GM12872 (cell line): ENCODE measurements around the gene IL4I1.

ENCODE experiments used
- TF ChIP-seq, protein P1 (sequence below): IDR thresholded peaks from 3 replicates; pipeline ENCODE4 v1.5.1; 2011; ENCODE audit warnings: low read depth, mild to moderate bottlenecking, low read length, moderate library complexity; ENCODE audit not compliant: insufficient read depth

IL4I1 gene

DNA sequence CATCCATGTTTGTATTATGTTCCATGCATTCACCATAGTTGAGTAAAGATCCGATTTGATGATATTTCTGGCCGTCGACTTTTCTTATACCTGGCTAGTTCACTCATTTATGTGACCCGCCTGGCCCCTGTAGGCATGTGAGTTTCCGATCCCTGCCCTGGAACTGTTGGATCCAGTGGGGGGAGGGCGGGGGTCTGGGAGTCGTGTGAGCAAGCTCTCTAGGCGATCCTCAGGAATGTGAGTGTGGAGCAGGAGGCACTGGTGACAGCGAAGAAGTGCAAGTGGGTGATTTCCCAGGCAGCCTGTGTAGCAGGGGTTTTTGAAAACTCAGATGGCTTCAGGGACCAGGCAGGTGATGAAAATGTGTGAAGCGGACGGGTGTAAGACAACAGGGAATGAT lies 56.4 kb downstream of the IL4I1 start:
- TF ChIP-seq, protein P1, sequence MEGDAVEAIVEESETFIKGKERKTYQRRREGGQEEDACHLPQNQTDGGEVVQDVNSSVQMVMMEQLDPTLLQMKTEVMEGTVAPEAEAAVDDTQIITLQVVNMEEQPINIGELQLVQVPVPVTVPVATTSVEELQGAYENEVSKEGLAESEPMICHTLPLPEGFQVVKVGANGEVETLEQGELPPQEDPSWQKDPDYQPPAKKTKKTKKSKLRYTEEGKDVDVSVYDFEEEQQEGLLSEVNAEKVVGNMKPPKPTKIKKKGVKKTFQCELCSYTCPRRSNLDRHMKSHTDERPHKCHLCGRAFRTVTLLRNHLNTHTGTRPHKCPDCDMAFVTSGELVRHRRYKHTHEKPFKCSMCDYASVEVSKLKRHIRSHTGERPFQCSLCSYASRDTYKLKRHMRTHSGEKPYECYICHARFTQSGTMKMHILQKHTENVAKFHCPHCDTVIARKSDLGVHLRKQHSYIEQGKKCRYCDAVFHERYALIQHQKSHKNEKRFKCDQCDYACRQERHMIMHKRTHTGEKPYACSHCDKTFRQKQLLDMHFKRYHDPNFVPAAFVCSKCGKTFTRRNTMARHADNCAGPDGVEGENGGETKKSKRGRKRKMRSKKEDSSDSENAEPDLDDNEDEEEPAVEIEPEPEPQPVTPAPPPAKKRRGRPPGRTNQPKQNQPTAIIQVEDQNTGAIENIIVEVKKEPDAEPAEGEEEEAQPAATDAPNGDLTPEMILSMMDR = no peak

DNA sequence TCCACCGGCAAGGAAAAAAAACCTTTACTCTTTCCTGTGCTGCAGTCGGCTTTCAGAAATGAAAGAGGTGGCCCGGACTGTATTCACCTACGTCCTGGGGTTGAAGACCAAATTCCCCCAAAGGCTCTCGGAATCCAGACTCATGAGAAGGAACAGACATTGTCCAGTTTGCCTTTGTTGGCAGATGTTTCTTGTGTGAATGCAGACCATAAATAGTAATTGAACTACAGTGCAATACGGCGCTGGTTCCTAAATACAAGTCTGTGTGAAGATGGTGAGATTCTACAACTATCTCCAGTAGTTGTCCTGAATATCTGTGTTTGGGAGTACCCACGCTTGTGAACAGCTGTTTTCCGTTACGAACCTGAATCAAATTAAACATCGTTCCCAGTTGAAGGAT lies 57.0 kb downstream of the IL4I1 start:
- TF ChIP-seq, protein P1 = no peak
